ENCODE measurements around the gene NOL12.

DNA sequence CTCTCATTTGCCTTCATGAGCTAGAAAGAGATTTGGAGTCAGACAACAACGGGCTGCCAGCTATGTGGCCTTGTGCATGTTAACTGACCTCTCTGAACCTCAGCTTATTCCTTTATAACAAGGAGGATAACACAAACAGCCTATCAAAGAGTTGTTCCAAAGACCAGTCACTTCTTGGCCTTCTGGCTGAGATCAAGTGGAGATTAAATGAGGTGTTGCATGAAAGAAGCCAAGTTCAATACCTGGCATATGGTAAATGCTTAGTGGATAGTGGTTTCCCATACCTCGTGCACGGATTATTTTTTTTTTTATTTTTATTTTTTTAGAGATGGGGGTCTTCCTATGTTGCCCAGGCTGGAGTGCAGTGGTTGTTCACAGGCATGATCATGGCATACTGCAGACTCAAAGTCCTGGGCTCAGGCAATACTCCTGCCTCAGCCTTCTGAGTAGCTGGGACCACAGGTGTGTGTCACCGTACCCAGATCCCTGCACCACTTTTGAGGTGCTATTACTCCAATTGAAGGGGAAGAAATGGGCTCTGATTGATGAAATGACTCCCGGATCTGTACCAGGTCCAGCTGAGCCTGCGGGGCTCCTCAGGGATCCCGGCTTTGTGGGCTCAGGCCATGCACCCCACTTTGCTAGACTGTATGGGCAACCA lies 5.8 kb upstream of the NOL12 start:
- TF ChIP-seq, protein P1, sequence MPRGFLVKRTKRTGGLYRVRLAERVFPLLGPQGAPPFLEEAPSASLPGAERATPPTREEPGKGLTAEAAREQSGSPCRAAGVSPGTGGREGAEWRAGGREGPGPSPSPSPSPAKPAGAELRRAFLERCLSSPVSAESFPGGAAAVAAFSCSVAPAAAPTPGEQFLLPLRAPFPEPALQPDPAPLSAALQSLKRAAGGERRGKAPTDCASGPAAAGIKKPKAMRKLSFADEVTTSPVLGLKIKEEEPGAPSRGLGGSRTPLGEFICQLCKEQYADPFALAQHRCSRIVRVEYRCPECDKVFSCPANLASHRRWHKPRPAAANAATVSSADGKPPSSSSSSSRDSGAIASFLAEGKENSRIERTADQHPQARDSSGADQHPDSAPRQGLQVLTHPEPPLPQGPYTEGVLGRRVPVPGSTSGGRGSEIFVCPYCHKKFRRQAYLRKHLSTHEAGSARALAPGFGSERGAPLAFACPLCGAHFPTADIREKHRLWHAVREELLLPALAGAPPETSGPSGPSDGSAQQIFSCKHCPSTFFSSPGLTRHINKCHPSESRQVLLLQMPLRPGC (tag by site-specific recombination; IDR thresholded peaks at IDR 0.05): no peak
- TF ChIP-seq ZNF792 (tag by site-specific recombination; IDR thresholded peaks at IDR 0.05) (no peak), ZBTB7A (tag by site-specific recombination; IDR thresholded peaks at IDR 0.05; ENCODE audit: low read depth) (no peak), ZBTB17 (tag by site-specific recombination; IDR thresholded peaks at IDR 0.05) (no peak), ZNF501 (tag by site-specific recombination; IDR thresholded peaks at IDR 0.05) (no peak), ZNF19 (tag by site-specific recombination; IDR thresholded peaks at IDR 0.05; ENCODE audit: low read depth) (no peak), KLF8 (tag by site-specific recombination; IDR thresholded peaks at IDR 0.05) (no peak)
- TF ChIP-seq, protein P2, sequence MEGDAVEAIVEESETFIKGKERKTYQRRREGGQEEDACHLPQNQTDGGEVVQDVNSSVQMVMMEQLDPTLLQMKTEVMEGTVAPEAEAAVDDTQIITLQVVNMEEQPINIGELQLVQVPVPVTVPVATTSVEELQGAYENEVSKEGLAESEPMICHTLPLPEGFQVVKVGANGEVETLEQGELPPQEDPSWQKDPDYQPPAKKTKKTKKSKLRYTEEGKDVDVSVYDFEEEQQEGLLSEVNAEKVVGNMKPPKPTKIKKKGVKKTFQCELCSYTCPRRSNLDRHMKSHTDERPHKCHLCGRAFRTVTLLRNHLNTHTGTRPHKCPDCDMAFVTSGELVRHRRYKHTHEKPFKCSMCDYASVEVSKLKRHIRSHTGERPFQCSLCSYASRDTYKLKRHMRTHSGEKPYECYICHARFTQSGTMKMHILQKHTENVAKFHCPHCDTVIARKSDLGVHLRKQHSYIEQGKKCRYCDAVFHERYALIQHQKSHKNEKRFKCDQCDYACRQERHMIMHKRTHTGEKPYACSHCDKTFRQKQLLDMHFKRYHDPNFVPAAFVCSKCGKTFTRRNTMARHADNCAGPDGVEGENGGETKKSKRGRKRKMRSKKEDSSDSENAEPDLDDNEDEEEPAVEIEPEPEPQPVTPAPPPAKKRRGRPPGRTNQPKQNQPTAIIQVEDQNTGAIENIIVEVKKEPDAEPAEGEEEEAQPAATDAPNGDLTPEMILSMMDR (tag by site-specific recombination; IDR thresholded peaks at IDR 0.05): no peak
- TF ChIP-seq, protein P3, sequence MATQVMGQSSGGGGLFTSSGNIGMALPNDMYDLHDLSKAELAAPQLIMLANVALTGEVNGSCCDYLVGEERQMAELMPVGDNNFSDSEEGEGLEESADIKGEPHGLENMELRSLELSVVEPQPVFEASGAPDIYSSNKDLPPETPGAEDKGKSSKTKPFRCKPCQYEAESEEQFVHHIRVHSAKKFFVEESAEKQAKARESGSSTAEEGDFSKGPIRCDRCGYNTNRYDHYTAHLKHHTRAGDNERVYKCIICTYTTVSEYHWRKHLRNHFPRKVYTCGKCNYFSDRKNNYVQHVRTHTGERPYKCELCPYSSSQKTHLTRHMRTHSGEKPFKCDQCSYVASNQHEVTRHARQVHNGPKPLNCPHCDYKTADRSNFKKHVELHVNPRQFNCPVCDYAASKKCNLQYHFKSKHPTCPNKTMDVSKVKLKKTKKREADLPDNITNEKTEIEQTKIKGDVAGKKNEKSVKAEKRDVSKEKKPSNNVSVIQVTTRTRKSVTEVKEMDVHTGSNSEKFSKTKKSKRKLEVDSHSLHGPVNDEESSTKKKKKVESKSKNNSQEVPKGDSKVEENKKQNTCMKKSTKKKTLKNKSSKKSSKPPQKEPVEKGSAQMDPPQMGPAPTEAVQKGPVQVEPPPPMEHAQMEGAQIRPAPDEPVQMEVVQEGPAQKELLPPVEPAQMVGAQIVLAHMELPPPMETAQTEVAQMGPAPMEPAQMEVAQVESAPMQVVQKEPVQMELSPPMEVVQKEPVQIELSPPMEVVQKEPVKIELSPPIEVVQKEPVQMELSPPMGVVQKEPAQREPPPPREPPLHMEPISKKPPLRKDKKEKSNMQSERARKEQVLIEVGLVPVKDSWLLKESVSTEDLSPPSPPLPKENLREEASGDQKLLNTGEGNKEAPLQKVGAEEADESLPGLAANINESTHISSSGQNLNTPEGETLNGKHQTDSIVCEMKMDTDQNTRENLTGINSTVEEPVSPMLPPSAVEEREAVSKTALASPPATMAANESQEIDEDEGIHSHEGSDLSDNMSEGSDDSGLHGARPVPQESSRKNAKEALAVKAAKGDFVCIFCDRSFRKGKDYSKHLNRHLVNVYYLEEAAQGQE (tag by site-specific recombination; IDR thresholded peaks at IDR 0.05): no peak
- TF ChIP-seq, protein P4, sequence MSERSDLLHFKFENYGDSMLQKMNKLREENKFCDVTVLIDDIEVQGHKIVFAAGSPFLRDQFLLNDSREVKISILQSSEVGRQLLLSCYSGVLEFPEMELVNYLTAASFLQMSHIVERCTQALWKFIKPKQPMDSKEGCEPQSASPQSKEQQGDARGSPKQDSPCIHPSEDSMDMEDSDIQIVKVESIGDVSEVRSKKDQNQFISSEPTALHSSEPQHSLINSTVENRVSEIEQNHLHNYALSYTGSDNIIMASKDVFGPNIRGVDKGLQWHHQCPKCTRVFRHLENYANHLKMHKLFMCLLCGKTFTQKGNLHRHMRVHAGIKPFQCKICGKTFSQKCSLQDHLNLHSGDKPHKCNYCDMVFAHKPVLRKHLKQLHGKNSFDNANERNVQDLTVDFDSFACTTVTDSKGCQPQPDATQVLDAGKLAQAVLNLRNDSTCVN (tag by site-specific recombination; optimal IDR thresholded peaks at IDR 0.05): no peak
